Subcutaneous adipose tissue (tissue), 4 donors: Measurements from ENCODE around the gene TDO2. TPM values are rescaled to one million over a fixed set of nuclear protein-coding genes. Genes with fewer than 3 reads are reported as not detected.

Experiments used
- total RNA-seq, 4 donors: library from RNA; depleted of rRNA; stranded (reverse); fragments of >200 nt; gene quantifications; one replicate each; pipeline ENCODE4 v1.1.0, GENCODE V29; 2016
- TF ChIP-seq, protein P1 (sequence below): fragments of 450-650 bp; IDR thresholded peaks from one replicate; pipeline ENCODE4 v1.5.1; 2016; ENCODE audit warnings: low read depth, mild to moderate bottlenecking, control low read depth, antibody characterized with exemption, moderate library complexity

TDO2 gene
- total RNA-seq, 4 donors from 2014 or later, result not detected

DNA sequence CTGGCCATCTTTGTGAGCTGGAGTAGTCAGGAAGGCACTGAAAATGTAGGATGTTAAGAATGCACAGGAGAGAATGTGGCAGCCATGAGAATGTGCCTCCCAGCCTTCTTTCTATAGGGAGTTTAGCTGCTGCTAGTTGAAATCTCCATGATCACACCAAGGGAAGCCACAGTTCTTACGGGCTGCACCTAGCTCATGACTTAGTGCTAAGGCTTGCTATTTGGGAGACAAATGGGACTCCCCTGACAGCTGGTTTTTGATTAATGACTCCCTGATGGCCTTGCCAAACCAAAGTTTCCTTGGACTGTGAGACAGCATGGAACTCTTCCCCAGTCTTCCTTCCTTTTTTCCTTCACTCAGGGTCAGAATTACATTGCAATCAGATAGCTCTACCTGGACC, 41.0 kb downstream of the TDO2 start:
- TF ChIP-seq, protein P1, sequence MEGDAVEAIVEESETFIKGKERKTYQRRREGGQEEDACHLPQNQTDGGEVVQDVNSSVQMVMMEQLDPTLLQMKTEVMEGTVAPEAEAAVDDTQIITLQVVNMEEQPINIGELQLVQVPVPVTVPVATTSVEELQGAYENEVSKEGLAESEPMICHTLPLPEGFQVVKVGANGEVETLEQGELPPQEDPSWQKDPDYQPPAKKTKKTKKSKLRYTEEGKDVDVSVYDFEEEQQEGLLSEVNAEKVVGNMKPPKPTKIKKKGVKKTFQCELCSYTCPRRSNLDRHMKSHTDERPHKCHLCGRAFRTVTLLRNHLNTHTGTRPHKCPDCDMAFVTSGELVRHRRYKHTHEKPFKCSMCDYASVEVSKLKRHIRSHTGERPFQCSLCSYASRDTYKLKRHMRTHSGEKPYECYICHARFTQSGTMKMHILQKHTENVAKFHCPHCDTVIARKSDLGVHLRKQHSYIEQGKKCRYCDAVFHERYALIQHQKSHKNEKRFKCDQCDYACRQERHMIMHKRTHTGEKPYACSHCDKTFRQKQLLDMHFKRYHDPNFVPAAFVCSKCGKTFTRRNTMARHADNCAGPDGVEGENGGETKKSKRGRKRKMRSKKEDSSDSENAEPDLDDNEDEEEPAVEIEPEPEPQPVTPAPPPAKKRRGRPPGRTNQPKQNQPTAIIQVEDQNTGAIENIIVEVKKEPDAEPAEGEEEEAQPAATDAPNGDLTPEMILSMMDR, result no peak

DNA sequence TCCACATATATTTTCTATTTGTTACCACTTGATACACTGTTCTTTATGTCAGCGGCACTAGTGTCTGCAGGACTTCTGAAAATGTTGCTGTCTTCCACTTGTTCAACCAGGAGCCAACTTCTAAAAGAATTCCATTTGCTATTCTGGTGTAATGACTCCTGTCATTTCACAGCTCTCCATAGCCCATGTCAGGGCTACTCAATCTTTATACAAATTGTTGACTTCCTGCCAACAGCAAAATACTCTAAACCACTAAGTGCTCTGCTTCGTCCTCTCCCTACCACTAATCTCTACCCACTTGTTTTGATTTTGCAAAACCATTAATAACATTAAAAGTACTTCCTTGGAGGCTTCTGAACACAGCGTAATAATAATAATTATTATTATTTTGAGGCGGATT, 43.0 kb downstream of the TDO2 start:
- TF ChIP-seq, protein P1, result no peak

DNA sequence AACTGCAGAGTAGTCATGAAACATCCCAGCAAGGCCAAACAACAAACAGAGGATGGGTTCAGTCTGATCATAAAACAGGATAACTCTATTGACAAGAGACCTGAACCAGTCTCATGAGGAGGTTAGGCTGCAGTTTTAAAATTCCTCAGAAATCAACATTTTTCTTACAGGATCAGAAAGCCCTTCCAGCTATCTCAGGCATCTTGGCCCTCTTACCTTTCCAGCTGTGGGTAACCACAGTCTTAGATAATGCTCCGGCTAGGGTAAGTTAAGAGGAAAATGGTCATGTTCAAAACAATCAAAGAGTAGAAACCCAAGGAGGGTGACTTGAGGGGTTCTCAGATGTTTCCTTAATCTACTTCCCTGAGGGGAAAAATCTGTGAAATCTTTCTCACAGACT, 45.0 kb downstream of the TDO2 start:
- TF ChIP-seq, protein P1, result no peak

DNA sequence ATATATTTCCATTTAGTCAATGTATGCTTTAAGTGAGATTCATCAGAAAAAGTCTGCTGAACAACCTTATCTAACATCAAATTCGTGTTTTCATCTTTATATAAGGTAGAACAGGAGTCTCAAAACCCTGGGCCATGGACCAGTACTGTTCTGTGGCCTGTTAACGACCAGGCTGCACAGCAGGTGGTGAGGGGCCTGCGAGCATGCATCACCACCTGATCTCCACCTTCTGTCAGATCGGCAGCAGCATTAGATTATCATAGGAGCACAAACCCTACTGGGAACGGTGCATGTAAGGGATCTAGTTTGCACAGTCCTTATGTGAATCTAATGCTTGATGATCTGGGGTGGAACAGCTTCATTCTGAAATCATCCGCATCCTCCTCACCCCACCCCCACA, 47.0 kb downstream of the TDO2 start:
- TF ChIP-seq, protein P1, result no peak

DNA sequence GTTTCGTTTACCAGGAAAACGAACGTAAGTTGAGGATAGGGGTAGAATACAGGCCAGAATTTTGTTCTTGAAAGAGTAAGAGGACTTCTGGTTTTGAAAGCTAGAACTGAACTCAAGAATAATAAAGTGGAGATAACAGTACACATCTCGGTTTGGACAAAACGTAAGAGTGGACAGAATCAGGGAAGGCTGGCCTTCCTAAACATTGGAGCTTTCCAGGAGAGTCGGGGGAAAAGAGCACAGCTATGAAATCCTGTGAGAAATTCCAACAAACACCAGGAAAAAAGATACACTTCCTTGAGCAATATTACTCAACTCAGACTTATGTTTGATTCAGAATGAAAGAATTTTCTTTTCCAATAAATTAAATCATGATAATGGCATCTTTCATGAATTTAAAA, 49.0 kb downstream of the TDO2 start:
- TF ChIP-seq, protein P1, result no peak

DNA sequence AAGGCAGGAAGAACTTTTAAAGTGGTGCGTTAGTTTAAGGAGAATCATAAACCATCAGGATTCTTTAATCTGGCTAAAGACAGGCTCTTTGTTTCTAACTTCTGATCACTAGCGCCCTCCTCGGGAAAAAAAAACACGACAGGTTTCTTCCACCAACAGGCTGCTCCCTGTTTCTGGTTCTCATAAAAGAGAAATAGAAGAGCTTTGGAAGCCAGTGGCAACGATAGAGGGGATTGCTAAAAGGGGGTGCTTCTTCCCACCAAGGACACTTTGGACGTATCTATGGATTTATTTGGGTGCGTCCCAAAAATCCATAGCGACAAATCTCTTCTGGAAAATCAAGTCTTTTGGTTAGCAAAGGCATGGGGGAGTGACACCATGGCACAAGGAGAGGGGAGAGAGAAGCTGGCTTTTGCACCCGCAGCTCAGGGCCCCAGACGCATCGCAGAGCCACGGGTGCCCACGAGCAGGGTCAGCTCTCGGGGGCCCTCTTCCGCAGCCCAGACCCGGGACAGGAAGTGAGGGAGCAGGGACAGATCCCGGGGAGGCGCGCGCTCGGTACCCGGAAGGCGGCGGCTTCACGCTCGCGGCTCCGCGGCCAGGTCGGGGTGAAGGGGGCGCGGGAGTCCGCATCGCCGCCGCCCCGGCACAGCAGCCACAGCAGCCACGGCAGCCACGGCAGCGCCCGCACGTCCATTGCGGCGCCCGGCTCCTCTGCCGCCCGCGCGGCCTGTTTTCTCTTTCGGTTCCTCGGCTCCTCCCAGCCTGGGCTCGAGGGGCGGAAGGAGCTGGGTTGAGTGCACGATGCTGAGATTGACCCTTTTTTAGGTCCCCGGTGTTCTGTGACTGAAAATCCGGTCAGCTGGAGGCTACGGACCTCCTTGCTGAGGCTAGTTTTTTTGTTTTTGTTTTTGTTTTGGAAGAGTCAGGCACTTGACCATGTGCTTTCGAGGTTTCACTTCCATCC, 49.9 kb downstream of the TDO2 start, which contains the start of gene CTSO:
Gene CTSO (minus strand): TSS at position 716 of the 967 bp plus-strand sequence. CDS start 19 bp downstream, at position 697.
- TF ChIP-seq, protein P1, result no peak

DNA sequence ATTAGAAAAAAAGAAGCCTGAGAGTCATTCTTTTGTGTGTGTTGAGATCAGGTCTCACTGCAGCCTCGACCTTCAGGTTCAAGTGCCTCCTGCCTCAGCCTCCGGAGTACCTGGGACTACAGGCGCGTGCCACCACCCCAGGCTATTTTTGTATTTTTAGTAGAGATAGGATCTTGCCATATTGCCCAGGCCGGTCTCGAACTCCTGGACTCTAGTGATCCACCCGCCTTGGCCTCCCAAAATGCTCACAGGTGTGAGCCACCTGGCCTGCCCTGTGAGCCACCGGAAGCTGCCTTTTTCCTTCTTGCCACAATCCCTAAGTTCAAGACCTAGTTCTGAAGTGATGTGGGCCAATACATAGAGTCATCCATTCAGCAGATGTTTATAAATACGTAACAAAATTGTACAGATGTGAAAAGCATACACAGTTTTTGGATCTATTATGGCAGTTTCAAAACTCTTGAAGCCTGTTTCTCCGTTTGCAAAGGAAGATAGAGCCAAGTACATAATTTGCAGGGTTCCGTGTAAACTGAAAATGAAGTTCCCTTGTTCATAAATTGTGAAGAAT, 50.7 kb downstream of the TDO2 start:
- TF ChIP-seq, protein P1, result no peak
